ENCODE data around the gene GAS2L1.
A peak's percentile ranks its signal among the peaks of the same experiment; 100 is the strongest.

The GAS2L1 gene

GRCh38 chr22:29306175-29306834 lies at the start of gene GAS2L1:
Gene GAS2L1 (plus strand): TSS chr22:29306650. CDS start chr22:29308106, 1,456 bp downstream.
- peak; percentile 55 for DNase-seq

GRCh38 chr22:29257751-29258181 lies 48.7 kb upstream of the GAS2L1 start:
- DNase-seq: no peak

GRCh38 chr22:29258407-29259252 lies 47.8 kb upstream of the GAS2L1 start:
- no peak for DNase-seq

GRCh38 chr22:29259253-29259899 lies 47.1 kb upstream of the GAS2L1 start:
- no peak for DNase-seq

GRCh38 chr22:29260031-29260560 lies 46.4 kb upstream of the GAS2L1 start:
- DNase-seq: no peak

GRCh38 chr22:29260601-29261315 lies 45.7 kb upstream of the GAS2L1 start:
- DNase-seq: no peak

GRCh38 chr22:29263791-29264276 lies 42.6 kb upstream of the GAS2L1 start:
- DNase-seq: no peak

- DNase-seq: no peak
Observed at GRCh38 chr22:29265305-29265704, 41.1 kb upstream of the GAS2L1 start.

GRCh38 chr22:29265929-29266328 lies 40.5 kb upstream of the GAS2L1 start:
- no peak for DNase-seq

- DNase-seq: no peak
Observed at GRCh38 chr22:29266564-29267461, 39.6 kb upstream of the GAS2L1 start.

- DNase-seq: no peak
Observed at GRCh38 chr22:29267462-29267857, 39.0 kb upstream of the GAS2L1 start.

- peak; percentile 88 to 96 for DNase-seq
Observed at GRCh38 chr22:29267858-29268510, 38.5 kb upstream of the GAS2L1 start, which contains the start of the genes EWSR1 and RHBDD3. Gene EWSR1 (plus strand): TSS chr22:29268268. CDS start chr22:29268337, 69 bp downstream. Gene RHBDD3 (minus strand): TSS chr22:29267981. CDS start chr22:29265626, 2,355 bp downstream.

- DNase-seq: no peak
Observed at GRCh38 chr22:29268511-29269229, 37.8 kb upstream of the GAS2L1 start.

GRCh38 chr22:29269230-29269604 lies 37.2 kb upstream of the GAS2L1 start:
- no peak for DNase-seq

- no peak for DNase-seq
Observed at GRCh38 chr22:29269731-29270474, 36.5 kb upstream of the GAS2L1 start.

- DNase-seq: no peak
Observed at GRCh38 chr22:29270475-29271271, 35.8 kb upstream of the GAS2L1 start.

- no peak for DNase-seq
Observed at GRCh38 chr22:29272624-29273023, 33.8 kb upstream of the GAS2L1 start.

GRCh38 chr22:29275167-29275566 lies 31.3 kb upstream of the GAS2L1 start:
- DNase-seq: no peak
